K562 (cell line): Measurements from ENCODE around the gene SERPINA1. TPM values are rescaled to one million over a fixed set of nuclear protein-coding genes. Genes with fewer than 3 reads are reported as not detected.

Experiments used
- polyA plus RNA-seq, 8 experiments: library from polyadenylated mRNA; depleted of rRNA in 4 of 8; stranded (reverse) in 5 of 8; unstranded in 3 of 8; fragments of >200 nt; fragmentation: Nextera tagmentation in 2 of 8; fragmentation: Illumina TruSeq in 1 of 8; extraction: Ambion mirVana in 2 of 8; extraction: Trizol in 1 of 8; gene quantifications; 2 replicates each; pipeline versions ENCODE4 v1.2.1 to v1.2.3, GENCODE V29; 2011 to 2014; ENCODE audit warnings: inconsistent platforms in 1 of 8, missing spikeins in 1 of 8
- total RNA-seq, 7 experiments: library from RNA; depleted of rRNA in 6 of 7; stranded (reverse); fragments of >200 nt in 6 of 7; fragmentation: Illumina TruSeq in 2 of 7; extraction: Trizol in 2 of 7; gene quantifications; 2 replicates each; pipeline versions ENCODE4 v1.2.1 to v1.2.3, GENCODE V29; 2011 to 2021; ENCODE audit warnings: low replicate concordance in 1 of 7

SERPINA1 gene
- total and polyA plus RNA-seq, 9 of the 15 experiments (the other 6 are each of a cell fraction or from before 2014, with no cell fraction given), result 4.1 TPM; not detected in 8

Other genes starting within 250 kb of the SERPINA1 start
Only the 7 nearest of the 10 such genes appear.
- not detected in 2 replicates for gene SERPINA10, start 95.3 kb downstream of the SERPINA1 start, total RNA-seq (2014; rRNA removed)
- not detected in 2 replicates for gene SERPINA10, start 95.3 kb downstream of the SERPINA1 start, total RNA-seq (2014; rRNA removed; fragmentation: Illumina TruSeq; extraction: Trizol)
- not detected in 2 replicates for gene SERPINA10, start 95.3 kb downstream of the SERPINA1 start, total RNA-seq (2015; rRNA removed; fragmentation: Illumina TruSeq; extraction: Trizol)
- not detected in 2 replicates for gene SERPINA10, start 95.3 kb downstream of the SERPINA1 start, total RNA-seq (2021)
- not detected in 2 replicates for gene SERPINA10, start 95.3 kb downstream of the SERPINA1 start, polyA plus RNA-seq (2011; rRNA removed)
- not detected in 2 replicates for gene SERPINA10, start 95.3 kb downstream of the SERPINA1 start, polyA plus RNA-seq (2014; fragmentation: Illumina TruSeq; extraction: Trizol)
- not detected for gene SERPINA10, start 95.3 kb downstream of the SERPINA1 start, polyA plus RNA-seq (2014; fragmentation: Nextera tagmentation; extraction: Ambion mirVana)
- not detected in 2 replicates for gene SERPINA10, start 95.3 kb downstream of the SERPINA1 start, polyA plus RNA-seq (2014; rRNA removed)
- gene SERPINA6, start 65.3 kb downstream of the SERPINA1 start, total RNA-seq (2014; rRNA removed), result not detected in 2 replicates
- not detected in 2 replicates for gene SERPINA6, start 65.3 kb downstream of the SERPINA1 start, total RNA-seq (2014; rRNA removed; fragmentation: Illumina TruSeq; extraction: Trizol)
- gene SERPINA6, start 65.3 kb downstream of the SERPINA1 start, total RNA-seq (2015; rRNA removed; fragmentation: Illumina TruSeq; extraction: Trizol), result not detected in 2 replicates
- not detected in 2 replicates for gene SERPINA6, start 65.3 kb downstream of the SERPINA1 start, total RNA-seq (2021)
- gene SERPINA6, start 65.3 kb downstream of the SERPINA1 start, polyA plus RNA-seq (2011; rRNA removed), result not detected in 2 replicates
- not detected in 2 replicates for gene SERPINA6, start 65.3 kb downstream of the SERPINA1 start, polyA plus RNA-seq (2014; fragmentation: Illumina TruSeq; extraction: Trizol)
- not detected for gene SERPINA6, start 65.3 kb downstream of the SERPINA1 start, polyA plus RNA-seq (2014; fragmentation: Nextera tagmentation; extraction: Ambion mirVana)
- not detected in 2 replicates for gene SERPINA6, start 65.3 kb downstream of the SERPINA1 start, polyA plus RNA-seq (2014; rRNA removed)
- gene SERPINA2, start 21.9 kb downstream of the SERPINA1 start, total RNA-seq (2014; rRNA removed), result not detected in 2 replicates
- not detected in 2 replicates for gene SERPINA2, start 21.9 kb downstream of the SERPINA1 start, total RNA-seq (2014; rRNA removed; fragmentation: Illumina TruSeq; extraction: Trizol)
- gene SERPINA2, start 21.9 kb downstream of the SERPINA1 start, total RNA-seq (2015; rRNA removed; fragmentation: Illumina TruSeq; extraction: Trizol), result not detected in 2 replicates
- gene SERPINA2, start 21.9 kb downstream of the SERPINA1 start, total RNA-seq (2021), result not detected in 2 replicates
- not detected in 2 replicates for gene SERPINA2, start 21.9 kb downstream of the SERPINA1 start, polyA plus RNA-seq (2011; rRNA removed)
- gene SERPINA2, start 21.9 kb downstream of the SERPINA1 start, polyA plus RNA-seq (2014; fragmentation: Illumina TruSeq; extraction: Trizol), result not detected in 2 replicates
- gene SERPINA2, start 21.9 kb downstream of the SERPINA1 start, polyA plus RNA-seq (2014; fragmentation: Nextera tagmentation; extraction: Ambion mirVana), result not detected
- not detected in 2 replicates for gene SERPINA2, start 21.9 kb downstream of the SERPINA1 start, polyA plus RNA-seq (2014; rRNA removed)
- gene SERPINA11, start 64.2 kb upstream of the SERPINA1 start, total RNA-seq (2014; rRNA removed), result not detected in 2 replicates
- gene SERPINA11, start 64.2 kb upstream of the SERPINA1 start, total RNA-seq (2014; rRNA removed; fragmentation: Illumina TruSeq; extraction: Trizol), result not detected in 2 replicates
- gene SERPINA11, start 64.2 kb upstream of the SERPINA1 start, total RNA-seq (2015; rRNA removed; fragmentation: Illumina TruSeq; extraction: Trizol), result not detected in 2 replicates
- gene SERPINA11, start 64.2 kb upstream of the SERPINA1 start, total RNA-seq (2021), result not detected in 2 replicates
- gene SERPINA11, start 64.2 kb upstream of the SERPINA1 start, polyA plus RNA-seq (2011; rRNA removed), result not detected in 2 replicates
- not detected in 2 replicates for gene SERPINA11, start 64.2 kb upstream of the SERPINA1 start, polyA plus RNA-seq (2014; fragmentation: Illumina TruSeq; extraction: Trizol)
- gene SERPINA11, start 64.2 kb upstream of the SERPINA1 start, polyA plus RNA-seq (2014; fragmentation: Nextera tagmentation; extraction: Ambion mirVana), result not detected
- gene SERPINA11, start 64.2 kb upstream of the SERPINA1 start, polyA plus RNA-seq (2014; rRNA removed), result not detected in 2 replicates
- not detected in 2 replicates for gene SERPINA9, start 87.6 kb upstream of the SERPINA1 start, total RNA-seq (2014; rRNA removed)
- gene SERPINA9, start 87.6 kb upstream of the SERPINA1 start, total RNA-seq (2014; rRNA removed; fragmentation: Illumina TruSeq; extraction: Trizol), result not detected in 2 replicates
- gene SERPINA9, start 87.6 kb upstream of the SERPINA1 start, total RNA-seq (2015; rRNA removed; fragmentation: Illumina TruSeq; extraction: Trizol), result not detected in 2 replicates
- not detected in 2 replicates for gene SERPINA9, start 87.6 kb upstream of the SERPINA1 start, total RNA-seq (2021)
- gene SERPINA9, start 87.6 kb upstream of the SERPINA1 start, polyA plus RNA-seq (2011; rRNA removed), result not detected in 2 replicates
- gene SERPINA9, start 87.6 kb upstream of the SERPINA1 start, polyA plus RNA-seq (2014; fragmentation: Illumina TruSeq; extraction: Trizol), result not detected in 2 replicates
- gene SERPINA9, start 87.6 kb upstream of the SERPINA1 start, polyA plus RNA-seq (2014; fragmentation: Nextera tagmentation; extraction: Ambion mirVana), result not detected
- not detected in 2 replicates for gene SERPINA9, start 87.6 kb upstream of the SERPINA1 start, polyA plus RNA-seq (2014; rRNA removed)
- not detected in 2 replicates for gene SERPINA12, start 120.9 kb upstream of the SERPINA1 start, total RNA-seq (2014; rRNA removed)
- gene SERPINA12, start 120.9 kb upstream of the SERPINA1 start, total RNA-seq (2014; rRNA removed; fragmentation: Illumina TruSeq; extraction: Trizol), result not detected in 2 replicates
- gene SERPINA12, start 120.9 kb upstream of the SERPINA1 start, total RNA-seq (2015; rRNA removed; fragmentation: Illumina TruSeq; extraction: Trizol), result not detected in 2 replicates
- gene SERPINA12, start 120.9 kb upstream of the SERPINA1 start, total RNA-seq (2021), result not detected in 2 replicates
- gene SERPINA12, start 120.9 kb upstream of the SERPINA1 start, polyA plus RNA-seq (2011; rRNA removed), result not detected in 2 replicates
- gene SERPINA12, start 120.9 kb upstream of the SERPINA1 start, polyA plus RNA-seq (2014; fragmentation: Illumina TruSeq; extraction: Trizol), result not detected in 2 replicates
- gene SERPINA12, start 120.9 kb upstream of the SERPINA1 start, polyA plus RNA-seq (2014; fragmentation: Nextera tagmentation; extraction: Ambion mirVana), result not detected
- gene SERPINA12, start 120.9 kb upstream of the SERPINA1 start, polyA plus RNA-seq (2014; rRNA removed), result not detected in 2 replicates
- gene SERPINA4, start 172.8 kb upstream of the SERPINA1 start, total RNA-seq (2014; rRNA removed), result not detected in 2 replicates
- gene SERPINA4, start 172.8 kb upstream of the SERPINA1 start, total RNA-seq (2014; rRNA removed; fragmentation: Illumina TruSeq; extraction: Trizol), result not detected in 2 replicates
- gene SERPINA4, start 172.8 kb upstream of the SERPINA1 start, total RNA-seq (2015; rRNA removed; fragmentation: Illumina TruSeq; extraction: Trizol), result not detected in 2 replicates
- gene SERPINA4, start 172.8 kb upstream of the SERPINA1 start, total RNA-seq (2021), result not detected in 2 replicates
- gene SERPINA4, start 172.8 kb upstream of the SERPINA1 start, polyA plus RNA-seq (2011; rRNA removed), result not detected in 2 replicates
- gene SERPINA4, start 172.8 kb upstream of the SERPINA1 start, polyA plus RNA-seq (2014; fragmentation: Illumina TruSeq; extraction: Trizol), result not detected in 2 replicates
- not detected for gene SERPINA4, start 172.8 kb upstream of the SERPINA1 start, polyA plus RNA-seq (2014; fragmentation: Nextera tagmentation; extraction: Ambion mirVana)
- not detected in 2 replicates for gene SERPINA4, start 172.8 kb upstream of the SERPINA1 start, polyA plus RNA-seq (2014; rRNA removed)